HL-60 (cell line): Measurements from ENCODE around the gene FAM186B.

Experiments used
- DNase-seq, 2 experiments: peaks; one replicate each; pipeline ENCODE4 v3.0.0-alpha.2; 2010 to 2020; ENCODE audit warnings: low read depth in 1 of 2, low spot score in 1 of 2
- H3K27ac ChIP-seq: fragments of 250-450 bp; sonication (Bioruptor Pico); replicated peaks from 2 replicates; pipeline ENCODE4 v1.5.1; 2020; ENCODE audit warnings: mild to moderate bottlenecking, moderate library complexity
- H3K27me3 ChIP-seq: fragments of 250-450 bp; sonication (Bioruptor Pico); 2 replicates; pipeline ENCODE4 v1.5.1; 2021; ENCODE audit warnings: mild to moderate bottlenecking, moderate library complexity; ENCODE audit not compliant: insufficient read depth, poor library complexity, severe bottlenecking
- H3K4me3 ChIP-seq: replicated peaks from 2 replicates; pipeline ENCODE4 v1.5.1; 2011; ENCODE audit warnings: mild to moderate bottlenecking, control low read depth, low read length; ENCODE audit not compliant: insufficient read depth
- CTCF ChIP-seq: IDR thresholded peaks from one replicate; pipeline ENCODE4 v1.5.1; 2011; ENCODE audit warnings: low read length, control low read depth, inconsistent platforms; ENCODE audit not compliant: insufficient read depth
- GABPA ChIP-seq: IDR thresholded peaks from 2 replicates; pipeline ENCODE4 v1.6.1; 2012; ENCODE audit warnings: low read depth
- POLR2AphosphoS5 ChIP-seq: IDR thresholded peaks from 2 replicates; pipeline ENCODE4 v1.6.1; 2012; ENCODE audit warnings: low read depth
- SPI1 ChIP-seq: IDR thresholded peaks from 2 replicates; pipeline ENCODE4 v1.6.1; 2012; ENCODE audit warnings: low read depth, mild to moderate bottlenecking, borderline replicate concordance
- TF ChIP-seq, protein P1 (sequence below): IDR thresholded peaks from 2 replicates; pipeline ENCODE4 v1.6.1; 2012; ENCODE audit warnings: low read depth; ENCODE audit not compliant: insufficient replicate concordance

FAM186B gene

DNA sequence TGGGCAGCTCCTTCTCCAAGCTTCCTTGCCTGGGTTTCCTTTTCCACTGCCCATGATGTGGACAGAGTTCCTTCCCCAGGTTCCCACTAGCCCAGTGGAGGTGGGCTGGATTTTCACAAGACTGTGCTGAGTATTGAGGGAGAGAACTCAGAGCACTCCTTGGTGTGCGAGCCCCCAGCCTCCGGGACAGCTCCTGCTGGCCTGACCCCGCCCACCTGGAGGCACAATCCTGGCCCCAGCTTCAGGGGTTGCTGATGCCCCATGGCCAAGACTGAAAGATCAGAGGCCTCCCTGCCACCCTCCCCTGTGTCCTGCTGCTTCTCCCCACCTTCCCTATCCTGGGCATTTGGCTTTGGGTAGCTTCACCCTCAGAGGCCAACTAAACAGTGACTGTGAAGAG lies 59.0 kb downstream of the FAM186B start:
- no peak for DNase-seq
- TF ChIP-seq, protein P1, sequence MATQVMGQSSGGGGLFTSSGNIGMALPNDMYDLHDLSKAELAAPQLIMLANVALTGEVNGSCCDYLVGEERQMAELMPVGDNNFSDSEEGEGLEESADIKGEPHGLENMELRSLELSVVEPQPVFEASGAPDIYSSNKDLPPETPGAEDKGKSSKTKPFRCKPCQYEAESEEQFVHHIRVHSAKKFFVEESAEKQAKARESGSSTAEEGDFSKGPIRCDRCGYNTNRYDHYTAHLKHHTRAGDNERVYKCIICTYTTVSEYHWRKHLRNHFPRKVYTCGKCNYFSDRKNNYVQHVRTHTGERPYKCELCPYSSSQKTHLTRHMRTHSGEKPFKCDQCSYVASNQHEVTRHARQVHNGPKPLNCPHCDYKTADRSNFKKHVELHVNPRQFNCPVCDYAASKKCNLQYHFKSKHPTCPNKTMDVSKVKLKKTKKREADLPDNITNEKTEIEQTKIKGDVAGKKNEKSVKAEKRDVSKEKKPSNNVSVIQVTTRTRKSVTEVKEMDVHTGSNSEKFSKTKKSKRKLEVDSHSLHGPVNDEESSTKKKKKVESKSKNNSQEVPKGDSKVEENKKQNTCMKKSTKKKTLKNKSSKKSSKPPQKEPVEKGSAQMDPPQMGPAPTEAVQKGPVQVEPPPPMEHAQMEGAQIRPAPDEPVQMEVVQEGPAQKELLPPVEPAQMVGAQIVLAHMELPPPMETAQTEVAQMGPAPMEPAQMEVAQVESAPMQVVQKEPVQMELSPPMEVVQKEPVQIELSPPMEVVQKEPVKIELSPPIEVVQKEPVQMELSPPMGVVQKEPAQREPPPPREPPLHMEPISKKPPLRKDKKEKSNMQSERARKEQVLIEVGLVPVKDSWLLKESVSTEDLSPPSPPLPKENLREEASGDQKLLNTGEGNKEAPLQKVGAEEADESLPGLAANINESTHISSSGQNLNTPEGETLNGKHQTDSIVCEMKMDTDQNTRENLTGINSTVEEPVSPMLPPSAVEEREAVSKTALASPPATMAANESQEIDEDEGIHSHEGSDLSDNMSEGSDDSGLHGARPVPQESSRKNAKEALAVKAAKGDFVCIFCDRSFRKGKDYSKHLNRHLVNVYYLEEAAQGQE: no peak
- TF ChIP-seq POLR2AphosphoS5 (no peak), GABPA (no peak), SPI1 (no peak), CTCF (no peak)
- H3K27me3 ChIP-seq: peaks cover 20% of the 10 kb centered on the region
- H3K27ac ChIP-seq: no peak overlapping the region
- no peak overlapping the region for H3K4me3 ChIP-seq

DNA sequence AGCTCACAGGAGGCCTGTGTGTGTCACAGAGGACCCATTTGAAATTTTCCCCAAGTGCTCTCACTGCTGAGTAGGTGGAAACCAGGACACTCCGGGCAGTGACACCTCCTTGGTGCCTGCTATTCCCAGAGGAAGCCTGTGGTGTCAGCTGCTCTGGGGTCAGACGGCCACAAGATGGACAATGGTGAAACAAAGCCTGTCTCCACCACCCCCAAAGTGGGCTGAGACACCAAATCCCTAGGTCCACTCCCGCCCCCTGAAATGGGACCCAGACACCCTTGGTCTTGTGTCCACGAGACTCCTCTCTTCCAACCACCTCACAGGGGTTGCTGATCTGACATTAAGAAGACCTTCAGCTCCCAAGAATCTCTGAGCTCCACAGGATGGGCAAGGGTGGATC lies 59.6 kb downstream of the FAM186B start:
- no peak overlapping the region for H3K27ac ChIP-seq
- H3K27me3 ChIP-seq: peaks cover 20% of the 10 kb centered on the region
- DNase-seq: no peak

DNA sequence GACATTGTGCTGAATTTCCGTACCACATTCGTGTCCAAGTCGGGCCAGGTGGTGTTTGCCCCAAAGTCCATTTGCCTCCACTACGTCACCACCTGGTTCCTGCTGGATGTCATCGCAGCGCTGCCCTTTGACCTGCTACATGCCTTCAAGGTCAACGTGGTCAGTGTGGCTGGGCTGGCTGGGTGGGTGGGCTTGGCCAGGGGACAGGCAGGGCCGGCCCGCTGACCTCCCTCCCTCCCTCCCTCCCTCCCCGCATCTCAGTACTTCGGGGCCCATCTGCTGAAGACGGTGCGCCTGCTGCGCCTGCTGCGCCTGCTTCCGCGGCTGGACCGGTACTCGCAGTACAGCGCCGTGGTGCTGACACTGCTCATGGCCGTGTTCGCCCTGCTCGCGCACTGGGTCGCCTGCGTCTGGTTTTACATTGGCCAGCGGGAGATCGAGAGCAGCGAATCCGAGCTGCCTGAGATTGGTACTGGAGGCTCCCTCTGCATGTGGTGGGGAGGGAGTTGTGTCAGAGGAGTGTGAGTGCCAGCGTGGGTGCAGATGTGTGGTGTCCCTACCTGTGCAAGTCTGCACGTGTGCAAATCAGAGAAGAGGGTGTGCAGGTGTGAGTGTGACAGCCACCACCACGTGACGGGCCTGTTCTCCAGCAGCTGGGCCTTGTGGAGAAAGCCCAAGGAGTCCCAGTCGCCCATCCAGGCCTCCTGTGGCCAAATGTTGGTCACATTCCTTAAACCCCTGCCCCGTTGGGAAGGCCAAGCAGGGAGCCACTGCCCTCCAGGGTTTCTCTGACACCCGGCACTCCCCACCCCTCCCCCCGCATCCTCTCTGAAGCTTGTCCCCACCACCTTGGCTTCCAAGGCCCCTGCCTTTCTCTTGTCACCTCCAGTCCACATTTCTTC lies 61.3 kb downstream of the FAM186B start:
- TF ChIP-seq CTCF (no peak), SPI1 (no peak), POLR2AphosphoS5 (no peak), GABPA (no peak)
- TF ChIP-seq, protein P1: no peak
- Histone ChIP-seq H3K27ac (no peak overlapping the region), H3K4me3 (no peak overlapping the region), H3K27me3 (peaks cover 29% of the 10 kb centered on the region)
- DNase-seq: no peak

More for the DNA sequence above, 59.6 kb downstream of the FAM186B start:
- TF ChIP-seq CTCF (no peak), GABPA (no peak), SPI1 (no peak), POLR2AphosphoS5 (no peak)
- TF ChIP-seq, protein P1: no peak
- no peak overlapping the region for H3K4me3 ChIP-seq
